Fibroblast of mammary gland (primary cell): Measurements from ENCODE around the gene HM13.
"Not testable (repeated sequence)": the region's sequence is repeated elsewhere in the genome, so short reads cannot be mapped to it uniquely, and the experiment has no call there.

Experiments
- DNase-seq: peaks from one replicate; pipeline ENCODE4 v3.0.0-alpha.2; 2010; ENCODE audit warnings: low read depth
- H3K4me3 ChIP-seq: 2 replicates; pipeline ENCODE4 v1.5.1; 2011; ENCODE audit warnings: low read depth, mild to moderate bottlenecking, low read length, moderate library complexity; ENCODE audit not compliant: control insufficient read depth
- TF ChIP-seq, protein P1 (sequence below): conservative IDR thresholded peaks from 2 replicates; pipeline ENCODE4 v1.5.1; 2011; ENCODE audit warnings: low read depth, low read length, inconsistent platforms; ENCODE audit not compliant: control insufficient read depth, insufficient read depth

HM13 gene

DNA sequence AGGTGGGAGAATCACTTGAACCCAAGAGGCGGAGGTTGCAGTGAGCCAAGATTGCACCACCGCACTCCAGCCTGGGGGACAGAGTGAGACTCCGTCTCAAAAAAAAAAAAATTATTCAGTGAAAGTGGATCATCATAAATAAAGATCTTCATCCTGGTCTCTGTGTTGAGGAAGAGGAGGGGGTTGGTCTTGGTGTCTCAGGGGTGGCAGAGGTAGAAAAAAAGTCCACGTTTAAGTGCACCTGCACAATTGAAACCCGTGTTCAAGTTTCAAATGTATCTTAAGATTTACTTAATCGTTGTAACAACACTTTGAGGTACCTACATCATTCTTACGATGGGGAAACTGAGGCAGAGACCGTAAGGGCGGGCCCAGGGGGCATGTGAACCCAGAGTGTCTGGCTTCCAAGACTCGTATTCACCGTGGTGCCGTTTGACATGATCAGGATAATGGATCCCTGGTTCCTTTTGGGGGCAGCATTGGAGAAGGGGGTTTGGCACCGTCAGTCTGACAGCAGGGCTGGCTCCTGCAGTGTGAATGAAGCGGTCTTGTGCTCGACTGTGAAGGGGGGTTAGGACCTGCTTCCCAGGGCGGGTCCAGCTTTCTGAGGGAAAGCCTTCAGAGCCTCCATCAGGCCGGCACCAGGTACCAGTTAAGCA is 57.9 kb downstream of the HM13 start:
- TF ChIP-seq, protein P1, sequence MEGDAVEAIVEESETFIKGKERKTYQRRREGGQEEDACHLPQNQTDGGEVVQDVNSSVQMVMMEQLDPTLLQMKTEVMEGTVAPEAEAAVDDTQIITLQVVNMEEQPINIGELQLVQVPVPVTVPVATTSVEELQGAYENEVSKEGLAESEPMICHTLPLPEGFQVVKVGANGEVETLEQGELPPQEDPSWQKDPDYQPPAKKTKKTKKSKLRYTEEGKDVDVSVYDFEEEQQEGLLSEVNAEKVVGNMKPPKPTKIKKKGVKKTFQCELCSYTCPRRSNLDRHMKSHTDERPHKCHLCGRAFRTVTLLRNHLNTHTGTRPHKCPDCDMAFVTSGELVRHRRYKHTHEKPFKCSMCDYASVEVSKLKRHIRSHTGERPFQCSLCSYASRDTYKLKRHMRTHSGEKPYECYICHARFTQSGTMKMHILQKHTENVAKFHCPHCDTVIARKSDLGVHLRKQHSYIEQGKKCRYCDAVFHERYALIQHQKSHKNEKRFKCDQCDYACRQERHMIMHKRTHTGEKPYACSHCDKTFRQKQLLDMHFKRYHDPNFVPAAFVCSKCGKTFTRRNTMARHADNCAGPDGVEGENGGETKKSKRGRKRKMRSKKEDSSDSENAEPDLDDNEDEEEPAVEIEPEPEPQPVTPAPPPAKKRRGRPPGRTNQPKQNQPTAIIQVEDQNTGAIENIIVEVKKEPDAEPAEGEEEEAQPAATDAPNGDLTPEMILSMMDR: no peak
- H3K4me3 ChIP-seq: peak overlapping the region; percentile 12
- no peak for DNase-seq

DNA sequence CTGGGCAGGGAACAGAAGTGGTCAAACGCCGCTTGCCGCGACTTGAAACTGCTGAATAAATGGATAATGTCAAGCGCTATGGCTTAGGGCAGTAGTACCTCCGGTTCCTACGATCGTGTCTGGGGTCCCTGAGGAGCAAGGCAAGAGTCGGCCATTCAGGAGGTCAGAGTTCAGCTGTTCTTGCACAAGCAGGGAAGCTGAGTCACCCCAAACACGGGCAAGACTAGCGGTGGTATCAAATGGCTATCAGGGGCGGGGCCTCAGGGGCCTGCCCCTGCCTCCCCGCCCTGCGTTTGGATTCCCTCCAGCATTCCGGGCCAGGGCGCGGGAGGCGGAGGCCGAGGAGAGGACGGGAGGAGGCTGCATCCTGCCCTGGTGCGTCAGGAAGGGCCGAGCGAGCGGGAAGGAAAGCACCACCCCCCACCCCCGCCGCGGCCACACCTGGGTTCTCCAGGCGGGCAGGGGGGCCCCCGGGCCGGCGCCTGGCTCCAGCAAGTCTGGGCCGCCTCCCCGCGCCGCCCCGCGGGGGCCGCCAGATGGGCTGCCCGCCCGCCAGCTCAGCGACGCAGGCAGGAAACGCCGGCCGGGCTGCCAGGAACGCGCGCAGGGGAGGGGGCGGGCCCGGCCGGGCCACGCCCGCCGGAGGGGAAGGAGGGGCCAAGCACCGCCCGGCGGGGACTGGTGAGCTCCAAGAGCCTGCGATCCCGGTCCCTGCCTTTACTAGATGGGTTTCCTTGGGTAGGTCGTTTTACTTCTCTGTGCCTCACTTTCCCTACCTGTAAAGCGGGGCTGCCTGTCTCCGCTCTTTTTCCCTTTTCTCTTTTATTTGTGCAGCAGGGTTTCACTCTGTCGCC is 58.7 kb downstream of the HM13 start:
- H3K4me3 ChIP-seq: peak overlapping the region; percentile 64
- DNase-seq: peak; percentile 99
- TF ChIP-seq, protein P1: no peak

DNA sequence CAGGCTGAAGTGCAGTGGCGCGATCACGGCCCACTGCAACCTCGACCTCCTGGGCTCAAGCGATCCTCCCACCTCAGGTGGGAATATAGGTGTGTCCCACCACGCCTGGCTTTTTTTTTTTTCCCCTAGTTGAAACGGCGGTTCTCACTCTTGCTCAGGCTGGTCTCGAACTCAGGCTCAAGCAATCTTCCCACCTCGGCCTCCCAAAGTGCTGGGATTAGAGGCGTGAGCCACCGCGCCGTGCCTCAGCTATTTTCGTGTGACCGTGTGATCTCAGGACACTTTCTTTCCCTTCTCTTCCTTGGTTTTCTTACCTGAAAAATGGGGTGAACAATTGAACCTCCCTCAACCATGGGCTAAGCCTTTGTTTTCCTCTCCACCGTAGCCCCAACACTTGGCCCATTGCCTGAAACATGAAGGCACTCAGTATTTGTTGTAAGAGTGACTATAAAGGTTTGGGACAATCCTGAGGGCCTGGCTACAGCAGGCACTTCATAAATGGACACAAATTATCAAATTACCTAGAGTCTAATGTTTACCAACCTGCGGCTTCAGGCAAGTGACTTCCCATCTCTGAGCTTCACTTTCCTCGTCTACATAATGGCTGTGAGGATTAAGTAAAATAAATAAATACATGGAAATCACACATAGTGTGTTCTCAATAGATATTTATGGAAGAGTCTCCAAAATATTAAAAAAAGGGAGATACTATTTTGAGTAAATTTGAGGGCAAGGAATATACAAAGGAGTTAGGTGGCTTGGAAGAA is 59.5 kb downstream of the HM13 start:
- TF ChIP-seq, protein P1: no peak
- H3K4me3 ChIP-seq: peak overlapping the region; percentile 64
- DNase-seq: no peak

DNA sequence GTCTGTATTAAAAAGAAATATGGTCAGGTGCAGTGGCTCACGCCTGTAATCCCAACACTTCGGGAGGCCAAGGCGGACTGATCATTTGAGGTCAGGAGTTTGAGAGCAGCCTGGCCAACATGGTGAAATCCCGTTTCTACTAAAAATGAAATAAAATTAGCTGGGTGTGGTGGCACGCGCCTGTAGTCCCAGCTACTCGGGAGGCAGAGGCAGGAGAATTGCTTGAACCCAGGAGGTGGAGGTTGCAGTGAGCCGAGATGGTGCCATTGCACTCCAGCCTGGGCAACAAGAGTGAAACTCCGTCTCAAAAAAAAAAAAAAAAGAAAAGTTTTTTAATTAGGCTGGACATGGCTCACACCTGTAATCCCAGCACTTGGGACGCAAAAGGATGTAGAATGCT is 60.7 kb downstream of the HM13 start:
- DNase-seq, H3K4me3 ChIP-seq: not testable (repeated sequence)

DNA sequence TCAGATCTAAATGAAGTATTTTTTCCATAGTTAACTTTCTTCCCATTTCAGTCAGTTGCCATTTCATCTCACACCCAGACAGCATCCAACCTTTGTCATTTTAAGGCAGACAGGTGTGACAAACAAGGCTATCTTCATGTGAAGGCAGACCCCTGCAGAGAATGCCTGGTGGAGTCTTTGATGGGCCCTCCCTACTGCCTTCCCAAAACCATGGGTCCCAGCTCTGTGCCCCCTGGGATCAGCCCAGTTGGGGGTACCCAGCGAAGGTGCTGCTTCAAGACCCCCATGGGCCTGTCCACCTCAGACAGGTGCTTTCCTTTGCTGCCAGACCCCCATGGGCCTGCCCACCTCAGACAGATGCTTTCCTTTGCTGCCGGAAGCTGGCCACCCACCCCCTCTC is 62.5 kb downstream of the HM13 start:
- no peak overlapping the region for H3K4me3 ChIP-seq
- no peak for DNase-seq
- TF ChIP-seq, protein P1: no peak

DNA sequence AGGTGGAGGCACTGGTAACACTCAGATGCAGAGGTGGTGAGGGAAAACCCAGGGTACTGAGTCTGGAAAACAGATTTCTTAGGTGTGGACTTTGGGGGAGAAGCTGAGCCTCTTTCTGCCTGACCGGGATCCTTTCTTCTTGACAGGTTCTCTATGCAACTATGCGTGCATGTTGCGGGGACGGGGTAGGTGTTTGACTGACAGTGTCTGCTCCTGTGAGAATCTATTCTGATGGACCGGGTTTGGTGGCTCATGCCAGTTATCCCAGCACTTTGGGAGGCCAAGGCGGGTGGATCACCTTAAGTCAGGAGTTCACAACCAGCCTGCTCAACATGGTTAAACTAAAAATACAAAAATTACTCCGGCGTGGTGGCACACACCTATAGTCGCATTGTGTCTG is 63.0 kb downstream of the HM13 start:
- H3K4me3 ChIP-seq: no peak overlapping the region
- DNase-seq: no peak
- TF ChIP-seq, protein P1: no peak
